Superior temporal gyrus (tissue), 1 donor: ENCODE data around the gene TXNDC12.
"Not testable (repeated sequence)": the region's sequence is repeated elsewhere in the genome, so short reads cannot be mapped to it uniquely, and the experiment has no call there.

Experiments
- DNase-seq: peaks from one replicate; pipeline ENCODE4 v3.0.0-alpha.2; 2016; ENCODE audit errors: extremely low spot score

The TXNDC12 gene

DNA sequence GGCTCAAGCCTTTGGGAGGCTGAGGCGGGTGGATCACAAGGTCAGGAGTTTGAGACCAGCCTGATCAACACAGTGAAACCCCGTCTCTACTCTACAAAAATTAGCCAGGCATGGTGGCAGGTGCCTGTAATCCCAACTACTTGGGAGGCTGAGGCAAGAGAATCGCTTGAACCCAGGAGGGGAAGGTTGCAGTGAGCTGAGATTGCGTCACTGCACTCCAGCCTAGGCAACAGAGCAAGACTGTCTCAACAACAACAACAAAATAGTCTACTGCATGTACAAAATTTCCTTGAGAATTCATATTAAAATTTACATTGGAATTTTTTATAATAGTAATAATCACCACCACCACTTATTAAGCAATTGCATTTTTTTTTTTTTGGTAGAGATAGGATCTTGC lies 5.7 kb downstream of the TXNDC12 start:
- DNase-seq = not testable (repeated sequence)

DNA sequence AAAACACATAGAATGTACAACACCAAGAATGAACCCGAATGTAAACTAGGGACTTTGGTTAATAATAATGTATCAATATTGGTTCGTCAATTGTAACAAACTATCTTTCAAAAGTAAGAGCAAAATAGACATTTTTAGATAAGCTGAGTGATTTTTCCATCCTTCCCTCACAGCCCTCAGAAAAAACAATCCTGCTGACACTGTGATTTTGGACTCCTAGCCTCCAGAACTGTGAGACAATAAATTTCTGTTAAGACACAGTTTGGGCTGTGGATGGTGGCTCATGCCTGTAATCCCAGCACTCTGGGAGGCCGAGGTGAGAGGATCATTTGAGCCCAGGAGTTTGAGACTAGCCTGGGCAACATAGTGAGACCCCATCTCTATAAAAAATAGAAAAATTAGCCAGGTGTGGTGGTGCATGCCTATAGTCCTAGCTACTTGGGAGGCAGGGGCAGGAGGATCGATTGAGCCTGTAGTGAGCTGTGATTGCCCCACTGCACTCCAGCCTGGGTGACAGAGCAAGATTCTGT lies 9.3 kb downstream of the TXNDC12 start:
- not testable (repeated sequence) for DNase-seq

DNA sequence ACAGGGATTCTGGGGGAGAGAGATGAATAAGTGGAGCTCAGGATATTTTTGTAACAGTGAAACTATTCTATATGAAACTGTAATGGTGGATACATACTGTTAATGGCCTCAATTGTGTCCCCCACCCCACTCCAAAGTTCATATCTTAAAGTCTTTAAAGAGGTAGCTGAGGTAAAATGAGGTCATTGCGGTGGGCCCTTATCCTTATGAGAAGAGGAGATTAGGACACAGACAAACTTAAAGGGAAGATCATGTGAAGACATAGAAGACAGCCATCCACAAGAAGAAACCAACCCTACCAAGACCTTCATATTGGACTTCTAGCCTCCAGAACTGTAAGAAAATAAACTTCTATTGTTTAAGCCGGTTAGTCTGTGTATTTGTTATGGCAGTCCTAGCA lies 9.8 kb downstream of the TXNDC12 start:
- DNase-seq = no peak

DNA sequence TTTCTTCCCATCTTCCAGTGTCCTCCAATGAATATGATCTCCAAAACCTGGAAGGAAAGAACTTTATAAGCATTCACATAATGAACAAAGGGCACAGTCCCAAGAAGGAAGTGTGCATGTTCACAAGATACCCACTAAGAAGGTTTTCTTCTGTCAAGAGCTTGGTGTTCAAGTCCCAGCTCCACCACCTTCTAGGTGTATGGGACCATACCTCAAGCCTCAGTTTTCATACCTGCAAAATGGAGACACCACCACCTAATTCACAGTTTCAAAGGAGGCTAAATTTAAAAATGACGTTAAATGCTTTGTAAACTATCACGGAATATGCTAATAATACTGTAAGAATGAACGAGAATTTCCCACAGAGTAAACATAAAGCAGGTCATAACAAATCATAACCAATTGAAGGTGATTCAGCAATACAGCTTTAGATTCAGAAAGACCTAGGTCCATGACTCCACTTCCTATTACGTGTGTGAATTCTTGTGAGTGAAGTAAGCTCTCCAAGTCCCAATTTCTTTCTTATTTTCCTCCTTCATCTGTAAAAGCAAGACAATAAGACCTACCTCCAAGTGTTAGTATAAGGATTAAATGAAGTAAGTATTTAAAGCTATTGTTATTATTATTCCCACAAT lies 13.3 kb downstream of the TXNDC12 start:
- no peak for DNase-seq

DNA sequence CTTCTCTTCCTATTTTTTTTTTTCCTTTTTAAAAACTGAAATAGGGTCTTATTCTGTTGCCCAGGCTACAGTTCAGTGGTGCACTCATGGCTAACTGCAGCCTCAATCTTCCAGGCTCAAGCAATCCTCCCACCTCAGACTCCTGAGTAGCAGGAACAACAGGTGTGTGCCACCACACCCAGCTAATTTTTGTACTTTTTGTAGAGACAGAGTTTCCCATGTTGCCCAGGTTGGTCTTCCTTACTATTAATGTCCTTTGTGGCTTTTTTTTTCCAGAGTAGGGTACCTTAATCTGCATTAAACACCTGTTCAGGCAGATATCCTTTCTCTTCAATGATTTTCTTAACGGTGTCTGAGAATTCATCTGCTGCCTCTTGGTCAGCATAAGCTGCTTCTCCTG lies 17.1 kb downstream of the TXNDC12 start:
- DNase-seq = no peak

DNA sequence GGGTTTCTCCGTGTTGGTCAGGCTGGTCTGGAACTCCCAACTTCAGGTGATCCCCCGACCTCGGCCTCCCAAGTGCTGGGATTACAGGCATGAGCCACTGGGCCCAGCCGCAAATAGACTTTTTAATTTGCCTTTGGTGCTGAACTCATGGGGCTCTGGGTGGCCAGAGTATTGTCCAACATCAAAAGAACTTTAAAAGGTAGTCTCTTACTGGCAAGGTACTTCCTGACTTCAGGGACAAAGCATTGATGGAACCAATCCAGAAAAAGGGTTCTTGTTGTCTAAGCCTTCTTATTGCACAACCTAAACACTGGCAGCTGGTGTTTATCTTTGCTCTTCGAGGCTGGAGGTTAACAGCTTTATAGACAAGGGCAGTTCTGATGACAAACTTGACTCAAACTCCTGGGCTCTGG lies 17.6 kb downstream of the TXNDC12 start:
- DNase-seq = no peak

DNA sequence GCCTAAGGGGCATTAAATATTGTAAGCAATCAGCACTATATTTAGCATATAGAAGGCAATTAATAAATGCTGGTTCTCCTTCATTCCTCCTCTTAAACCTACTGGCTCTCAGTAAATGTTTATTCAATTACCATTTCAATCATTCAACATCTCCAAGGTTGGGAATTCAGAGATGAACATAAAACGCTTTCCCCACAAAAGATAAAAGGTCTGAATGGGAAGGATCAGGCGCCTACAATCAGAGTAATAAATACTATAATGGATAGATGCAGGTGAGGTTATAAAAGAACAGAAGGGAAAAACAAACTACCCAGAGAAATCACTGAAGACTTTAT lies 21.0 kb downstream of the TXNDC12 start:
- DNase-seq = no peak

DNA sequence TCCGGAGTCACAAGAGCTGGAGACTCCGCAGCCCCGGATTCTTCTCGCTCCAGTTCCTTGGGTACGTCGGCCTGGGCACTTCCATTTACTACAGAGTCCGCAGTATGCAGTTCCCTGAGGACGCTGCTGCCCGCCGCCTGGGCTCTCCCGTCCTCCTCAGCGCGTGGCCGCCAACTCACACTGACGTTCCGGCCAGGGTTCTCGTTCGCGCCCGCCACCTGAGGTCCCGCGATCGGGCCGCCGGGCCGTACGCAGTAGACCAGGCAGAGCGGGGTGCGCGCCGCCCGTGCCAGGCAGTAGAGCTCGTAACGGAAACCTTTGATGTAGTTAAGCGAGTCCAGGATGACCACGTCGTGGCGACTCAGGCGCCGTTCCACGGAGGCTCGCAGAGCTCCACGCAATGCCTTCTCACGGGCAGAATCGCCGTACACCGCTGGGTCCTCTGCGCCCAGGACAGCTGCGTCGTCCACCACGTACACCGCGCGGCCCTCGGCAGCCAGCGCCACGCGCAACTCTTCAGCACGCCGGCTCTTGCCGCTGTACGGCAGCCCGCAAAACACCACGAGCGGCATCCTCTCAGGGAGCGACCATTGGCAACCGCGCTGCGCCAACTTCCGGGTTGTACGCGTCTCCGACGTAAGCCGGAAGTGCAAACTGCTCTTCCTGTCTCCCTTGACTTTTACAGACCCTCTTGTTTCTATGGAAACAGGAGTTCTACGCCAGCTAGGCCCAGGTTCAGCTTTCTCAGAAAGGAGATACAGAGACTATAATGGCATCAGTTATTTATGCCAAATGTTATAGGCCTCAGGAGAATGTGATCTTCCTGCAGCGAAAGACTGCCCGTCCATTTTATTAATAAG lies 21.6 kb downstream of the TXNDC12 start, which contains the start of gene KTI12:
Gene KTI12, minus strand, starts transcription at position 621 of the 860 bp plus-strand sequence. Its CDS starts 49 bp downstream, at position 572.
- peak; percentile 96 for DNase-seq

DNA sequence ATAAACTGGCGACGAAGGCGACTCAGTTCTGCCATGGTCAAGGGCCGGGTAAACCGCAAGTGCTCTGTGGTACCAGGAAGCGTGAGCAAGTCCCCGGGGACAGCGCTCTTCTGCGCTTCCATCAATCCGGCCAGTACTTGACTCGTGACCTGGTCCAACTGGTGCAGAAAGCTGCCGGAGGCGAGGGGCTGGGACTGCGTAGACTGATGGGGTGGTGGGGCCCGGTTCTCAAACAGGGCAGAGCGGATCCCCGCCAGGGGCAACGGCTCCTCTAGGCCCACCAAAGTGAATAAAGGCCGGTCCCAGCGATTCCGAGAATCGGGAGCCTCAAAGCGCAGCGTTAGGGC lies 22.2 kb downstream of the TXNDC12 start:
- DNase-seq = no peak

DNA sequence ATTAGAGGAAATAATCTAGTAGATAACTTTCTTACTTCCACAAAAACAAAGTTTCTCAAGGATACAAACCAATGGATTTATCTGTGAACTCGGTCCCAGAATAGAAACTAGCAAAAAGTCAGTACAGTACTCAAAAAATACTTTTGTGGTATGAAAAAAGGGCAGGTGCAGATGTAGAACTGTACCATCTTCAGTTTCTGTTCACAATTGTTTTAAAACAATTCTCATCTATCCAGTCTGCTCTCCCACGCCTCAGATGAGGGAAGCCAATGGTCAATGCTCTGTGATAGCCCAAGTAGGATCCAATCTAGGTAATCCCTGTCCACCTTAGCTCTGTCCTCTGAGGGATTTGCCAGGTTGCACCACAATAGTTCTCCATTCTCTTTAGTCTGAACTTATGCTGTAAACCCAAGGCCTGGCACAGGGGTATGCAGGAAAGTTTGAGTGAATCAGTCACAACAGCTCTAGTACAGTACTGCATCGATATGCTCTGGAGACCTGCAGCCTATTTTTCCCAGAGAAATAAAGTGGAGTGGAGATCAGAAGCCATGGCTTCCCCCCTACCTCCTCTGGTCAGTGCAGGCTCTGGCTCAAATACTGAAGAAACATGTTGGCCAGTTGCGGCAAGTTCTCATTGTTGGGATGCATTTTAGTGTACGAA lies 22.7 kb downstream of the TXNDC12 start:
- no peak for DNase-seq

DNA sequence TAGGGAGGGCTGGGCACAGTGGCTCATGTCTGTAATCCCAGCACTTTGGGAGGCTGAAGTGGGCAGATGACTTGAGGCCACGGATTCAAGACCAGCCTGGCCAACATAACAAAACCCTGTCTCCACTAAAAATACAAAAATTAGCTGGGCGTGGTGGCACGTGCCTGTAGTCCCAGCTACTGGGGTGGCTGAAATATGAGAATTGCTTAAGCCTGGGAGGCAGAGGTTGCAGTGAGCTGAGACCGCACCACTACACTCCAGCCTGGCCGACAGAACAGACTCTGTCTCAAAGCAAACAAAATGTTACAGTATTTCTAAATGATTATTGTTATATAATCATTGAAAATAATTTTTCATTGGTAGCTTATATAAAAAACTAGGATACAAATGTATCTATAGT lies 26.2 kb downstream of the TXNDC12 start:
- DNase-seq = not testable (repeated sequence)

DNA sequence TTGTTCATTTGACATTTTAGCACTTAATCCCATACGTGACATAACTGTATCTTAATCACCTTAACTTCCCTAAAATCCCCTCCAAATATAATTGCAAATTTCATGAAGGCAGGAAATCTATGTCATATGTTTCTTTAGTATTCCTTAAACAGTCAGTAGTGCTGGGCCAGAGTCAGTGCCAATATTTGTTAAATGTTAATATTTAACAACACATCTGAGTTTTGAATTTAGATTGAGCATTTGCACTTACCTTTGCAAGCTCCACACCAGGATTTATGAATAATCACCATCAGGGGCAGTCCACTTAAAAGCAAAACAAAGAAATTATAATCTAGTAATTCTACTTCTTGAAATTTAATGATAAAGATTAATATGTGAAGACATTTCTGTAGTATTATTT lies 26.7 kb downstream of the TXNDC12 start:
- DNase-seq = no peak

DNA sequence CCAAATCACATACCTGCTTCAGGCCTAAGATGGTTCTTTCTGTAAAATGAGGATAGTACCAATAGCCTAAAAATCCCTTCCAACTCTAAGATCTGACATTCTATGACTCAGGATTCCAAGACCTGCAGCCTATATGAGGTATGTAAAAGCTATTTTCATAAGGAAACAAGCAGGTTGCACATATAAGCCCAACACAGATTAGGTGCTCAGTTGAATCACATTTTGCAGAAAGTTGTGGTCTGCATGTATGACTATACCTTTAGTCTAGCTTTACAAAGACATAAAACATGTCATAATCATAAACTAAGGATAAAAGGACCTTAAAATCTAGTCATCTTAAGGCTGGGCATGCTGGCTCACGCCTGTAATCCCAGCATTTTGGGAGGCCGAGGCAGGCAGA lies 28.7 kb downstream of the TXNDC12 start:
- DNase-seq = no peak

DNA sequence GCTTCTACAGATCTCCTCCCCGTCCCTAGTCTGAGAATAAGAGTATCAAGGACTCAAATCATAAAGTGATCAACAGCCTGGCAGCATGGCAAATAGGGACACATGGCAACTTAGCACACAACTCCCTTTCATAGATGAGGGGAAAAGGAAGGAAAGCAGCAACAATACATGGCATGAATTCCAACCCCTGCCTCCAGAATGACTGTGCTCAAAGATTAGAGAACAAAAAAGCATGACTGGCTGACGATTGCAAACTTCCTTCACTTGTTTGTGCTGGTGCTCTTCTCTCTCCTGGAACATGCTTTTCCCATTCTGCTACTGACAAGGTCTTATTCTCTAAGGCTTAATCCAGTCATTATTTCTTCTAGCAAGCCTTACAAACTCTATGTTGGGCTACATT lies 32.9 kb downstream of the TXNDC12 start:
- DNase-seq = no peak

DNA sequence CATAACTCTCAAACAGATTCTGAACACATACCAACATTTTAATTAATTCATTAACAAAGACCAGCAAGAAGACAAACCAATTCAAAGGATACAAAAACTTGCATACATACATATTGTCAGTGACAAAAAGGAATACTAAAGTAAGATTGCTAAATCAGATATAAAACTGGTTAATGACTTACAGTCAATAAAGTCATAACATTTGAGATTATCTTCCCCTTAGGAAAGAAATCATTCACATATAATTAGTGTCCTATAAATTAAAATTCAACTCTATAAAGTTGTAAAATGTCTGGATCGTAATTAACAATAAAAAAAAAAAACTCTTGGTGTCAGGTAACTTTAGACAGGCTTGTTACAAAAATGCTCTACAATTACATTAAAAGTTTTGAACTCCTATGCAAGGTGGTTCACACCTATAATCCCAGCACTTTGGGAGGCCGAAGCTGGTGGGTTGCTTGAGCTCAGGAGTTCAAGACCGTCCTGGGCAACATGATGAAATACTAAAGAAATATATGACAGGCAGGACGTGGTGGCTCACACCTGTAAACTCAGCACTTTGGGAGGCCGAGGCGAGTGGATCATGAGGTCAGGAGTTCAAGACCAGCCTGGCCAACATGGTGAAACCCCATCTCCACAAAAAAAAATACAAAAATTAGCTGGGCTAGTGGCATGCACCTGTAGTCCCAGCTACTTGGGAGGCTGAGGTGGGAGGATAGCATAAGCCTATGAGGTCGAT lies 46.8 kb downstream of the TXNDC12 start:
- no peak for DNase-seq

DNA sequence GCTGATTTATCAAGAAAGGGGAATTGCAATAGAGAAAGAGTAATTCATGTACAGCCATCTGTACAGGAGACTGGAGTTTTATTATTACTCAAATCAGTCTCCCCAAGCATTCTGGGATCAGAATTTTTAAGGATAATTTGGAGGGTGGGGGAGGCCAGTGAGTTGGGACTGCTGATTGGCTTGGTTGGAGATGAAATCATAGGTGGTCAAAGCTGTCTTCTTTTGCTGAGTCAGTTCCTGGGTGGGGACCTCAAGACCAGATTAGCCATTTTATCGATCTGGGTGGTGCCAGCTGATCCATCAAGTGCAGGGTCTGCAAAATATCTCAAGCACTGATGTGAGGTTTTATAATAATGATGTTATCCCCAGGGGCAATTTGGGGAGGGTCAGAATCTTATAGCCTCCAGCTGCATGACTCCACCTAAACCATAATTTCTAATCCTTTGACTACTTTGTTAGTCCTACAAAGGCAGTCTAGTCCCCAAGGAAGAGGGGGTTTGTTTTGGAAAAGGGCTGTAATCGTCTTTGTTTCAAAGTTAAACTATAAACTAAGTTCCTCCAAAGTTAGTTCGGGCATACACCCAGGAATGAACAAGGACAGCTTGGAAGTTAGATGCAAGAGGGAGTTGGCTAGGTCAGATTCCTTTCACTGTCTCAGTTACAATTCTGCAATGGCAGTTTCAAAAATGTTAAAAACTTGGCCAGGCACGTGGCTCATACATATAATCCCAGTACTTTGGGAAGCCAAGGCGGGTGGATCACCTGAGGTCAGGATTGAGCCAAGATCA lies 47.6 kb downstream of the TXNDC12 start:
- DNase-seq = no peak

DNA sequence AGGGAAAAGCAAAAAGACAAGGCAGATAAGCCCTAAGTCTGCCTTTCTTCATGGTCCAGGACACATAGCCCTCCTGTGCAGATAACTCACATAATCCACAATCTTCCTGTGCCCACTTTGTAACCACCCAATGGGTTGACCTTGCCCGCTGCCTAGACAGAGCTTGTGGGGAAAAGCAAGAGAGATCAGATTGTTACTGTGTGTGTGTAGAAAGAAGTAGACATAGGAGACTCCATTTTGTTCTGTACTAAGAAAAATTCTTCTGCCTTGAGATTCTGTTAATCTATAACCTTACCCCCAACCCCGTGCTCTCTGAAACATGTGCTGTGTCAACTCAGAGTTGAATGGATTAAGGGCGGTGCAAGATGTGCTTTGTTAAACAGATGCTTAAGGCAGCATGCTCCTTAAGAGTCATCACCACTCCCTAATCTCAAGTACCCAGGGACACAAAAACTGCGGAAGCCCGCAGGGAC lies 48.9 kb downstream of the TXNDC12 start:
- DNase-seq = not testable (repeated sequence)

DNA sequence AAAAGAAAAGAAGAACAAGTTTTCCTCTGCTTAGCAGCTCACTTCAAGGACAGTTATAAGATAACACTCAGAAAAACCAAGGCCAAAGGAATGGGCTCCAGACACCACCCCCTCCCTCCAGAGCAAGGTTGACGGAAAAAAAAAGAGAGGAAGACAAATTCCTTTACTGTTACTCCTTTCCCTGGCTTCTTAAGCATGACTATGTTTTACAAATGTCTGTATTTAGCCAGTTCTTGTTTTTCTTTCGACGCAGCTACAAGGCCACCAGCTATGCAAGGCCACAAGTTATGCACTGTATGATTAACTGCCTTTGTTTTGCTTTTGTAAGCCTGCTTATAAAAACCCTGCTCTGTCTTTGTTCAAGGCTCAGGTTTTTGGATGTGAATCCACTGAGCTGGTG lies 49.4 kb downstream of the TXNDC12 start:
- not testable (repeated sequence) for DNase-seq

DNA sequence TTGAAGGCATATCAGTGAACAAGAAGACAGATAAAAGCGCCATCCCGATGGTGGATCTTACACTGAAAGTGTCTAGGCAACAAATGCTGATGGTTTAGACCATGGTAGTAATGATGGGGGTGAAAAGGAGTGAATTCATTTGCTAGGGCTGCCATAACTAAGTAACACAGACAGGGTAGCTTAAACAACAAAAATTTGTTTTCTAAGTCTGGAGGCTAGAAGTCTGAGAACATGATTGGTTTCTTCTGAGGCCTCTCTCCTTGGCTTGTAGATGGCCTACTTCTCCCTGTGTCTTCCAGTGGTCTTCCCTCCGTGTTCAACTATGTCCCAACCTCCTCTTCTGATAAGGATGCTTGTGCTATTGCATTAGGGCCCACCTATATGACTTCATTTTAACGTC lies 51.1 kb downstream of the TXNDC12 start:
- no peak for DNase-seq

DNA sequence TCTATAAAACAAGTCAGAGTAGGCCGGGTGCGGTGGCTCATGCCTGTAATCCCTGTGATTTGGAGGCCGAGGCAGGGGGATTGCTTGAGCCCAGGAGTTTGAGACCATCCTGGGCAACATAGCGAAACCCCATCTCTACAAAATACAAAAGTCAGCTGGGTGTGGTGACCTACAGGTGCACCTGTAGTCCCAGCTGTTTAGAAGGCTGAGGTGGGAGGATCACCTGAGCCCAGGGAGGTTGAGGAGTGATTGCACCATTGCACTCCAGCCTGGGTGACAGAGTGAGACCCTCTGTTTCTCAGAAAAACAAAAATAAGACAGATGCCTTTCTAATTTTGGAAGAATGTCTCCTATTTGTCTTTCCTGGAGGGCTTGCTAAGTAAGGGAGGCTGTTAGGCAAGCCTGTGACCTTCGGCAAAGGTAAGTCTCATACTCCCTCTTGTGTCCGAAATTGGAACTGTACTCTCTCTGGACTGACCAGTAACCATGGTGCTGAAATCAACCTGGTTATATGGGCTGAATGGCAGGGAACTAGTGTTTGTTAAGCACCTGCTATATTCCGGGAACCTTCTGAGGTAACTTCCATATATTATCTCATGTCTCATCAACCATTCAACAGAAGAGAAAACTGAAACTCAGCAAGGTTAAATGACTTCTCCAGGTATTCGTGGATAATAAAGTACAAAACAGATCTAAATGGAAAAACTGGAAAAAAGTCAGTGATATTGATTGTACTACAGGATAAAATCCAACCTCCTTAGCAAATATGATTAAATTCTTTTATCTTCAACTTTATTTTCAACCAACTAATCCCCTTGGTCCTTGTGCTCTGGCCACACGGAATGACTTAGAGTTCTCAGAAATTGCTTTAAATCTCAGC lies 52.7 kb downstream of the TXNDC12 start:
- peak; percentile 97 for DNase-seq
